Prostate gland (tissue), 2 donors: Measurements from ENCODE around the gene CFAP298. TPM values are rescaled to one million over a fixed set of nuclear protein-coding genes. Genes with fewer than 3 reads are reported as not detected.
"Not testable (repeated sequence)": the region's sequence is repeated elsewhere in the genome, so short reads cannot be mapped to it uniquely, and the experiment has no call there.

ENCODE experiments used
- DNase-seq: peaks from one replicate; pipeline ENCODE4 v3.0.0-alpha.2; 2019; ENCODE audit warnings: low spot score
- H3K27ac ChIP-seq, 2 donors: fragments of 200-600 bp; sonication (generic); 2 replicates each; pipeline ENCODE4 v1.5.1; 2017 to 2019
- H3K27me3 ChIP-seq: fragments of 200-600 bp; sonication (generic); replicated peaks from 2 replicates; pipeline ENCODE4 v1.5.1; 2019; ENCODE audit not compliant: insufficient read depth
- H3K36me3 ChIP-seq, 2 donors: fragments of 200-600 bp; sonication (generic); 1 replicate in 1 of 2; 2 replicates in 1 of 2; pipeline versions ENCODE4 v1.5.1 to v1.8.1; 2017 to 2019
- H3K4me1 ChIP-seq: fragments of 200-600 bp; sonication (generic); replicated peaks from 2 replicates; pipeline ENCODE4 v1.5.1; 2019
- H3K4me3 ChIP-seq, 2 donors: fragments of 200-600 bp; sonication (generic); 2 replicates each; pipeline ENCODE4 v1.5.1; 2017 to 2019
- H3K9me3 ChIP-seq: fragments of 200-600 bp; sonication (generic); 2 replicates; pipeline ENCODE4 v1.5.1; 2017
- POLR2A ChIP-seq: fragments of 450-650 bp; IDR thresholded peaks from one replicate; pipeline ENCODE4 v1.6.1; 2016; ENCODE audit warnings: antibody characterized with exemption, mild to moderate bottlenecking
- POLR2AphosphoS5 ChIP-seq: sonication (generic); formaldehyde crosslinking; IDR thresholded peaks from one replicate; pipeline ENCODE4 v1.6.1; 2017; ENCODE audit warnings: antibody characterized with exemption
- WGBS: methylation state at CpG from one replicate; pipeline ENCODE4 v1.1.5; 2018; 5-methylcytosine and 5-hydroxymethylcytosine counted together
- intact Hi-C: fragments of 100-400 bp; cut with DNase I; formaldehyde crosslinking; loops from one replicate; pipeline ENCODE4 v1.14.2; 2022
- total RNA-seq, 2 donors: library from RNA; depleted of rRNA; stranded (reverse); fragments of >200 nt; gene quantifications; one replicate each; pipeline ENCODE4 v1.1.0, GENCODE V29; 2016
- TF ChIP-seq, protein P1 (sequence below), 4 experiments: fragments of 200-600 bp in 2 of 4; fragments of 450-650 bp in 2 of 4; sonication (generic) in 2 of 4; IDR thresholded peaks; 1 replicate in 3 of 4; 2 replicates in 1 of 4; pipeline ENCODE4 v1.5.1; 2016 to 2019; ENCODE audit warnings: antibody characterized with exemption in 4 of 4, mild to moderate bottlenecking in 2 of 4, moderate library complexity in 2 of 4

CFAP298 gene, protein sequence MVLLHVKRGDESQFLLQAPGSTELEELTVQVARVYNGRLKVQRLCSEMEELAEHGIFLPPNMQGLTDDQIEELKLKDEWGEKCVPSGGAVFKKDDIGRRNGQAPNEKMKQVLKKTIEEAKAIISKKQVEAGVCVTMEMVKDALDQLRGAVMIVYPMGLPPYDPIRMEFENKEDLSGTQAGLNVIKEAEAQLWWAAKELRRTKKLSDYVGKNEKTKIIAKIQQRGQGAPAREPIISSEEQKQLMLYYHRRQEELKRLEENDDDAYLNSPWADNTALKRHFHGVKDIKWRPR
- total RNA-seq, result 10 to 100 TPM; 43.4 to 44.5 TPM

DNA sequence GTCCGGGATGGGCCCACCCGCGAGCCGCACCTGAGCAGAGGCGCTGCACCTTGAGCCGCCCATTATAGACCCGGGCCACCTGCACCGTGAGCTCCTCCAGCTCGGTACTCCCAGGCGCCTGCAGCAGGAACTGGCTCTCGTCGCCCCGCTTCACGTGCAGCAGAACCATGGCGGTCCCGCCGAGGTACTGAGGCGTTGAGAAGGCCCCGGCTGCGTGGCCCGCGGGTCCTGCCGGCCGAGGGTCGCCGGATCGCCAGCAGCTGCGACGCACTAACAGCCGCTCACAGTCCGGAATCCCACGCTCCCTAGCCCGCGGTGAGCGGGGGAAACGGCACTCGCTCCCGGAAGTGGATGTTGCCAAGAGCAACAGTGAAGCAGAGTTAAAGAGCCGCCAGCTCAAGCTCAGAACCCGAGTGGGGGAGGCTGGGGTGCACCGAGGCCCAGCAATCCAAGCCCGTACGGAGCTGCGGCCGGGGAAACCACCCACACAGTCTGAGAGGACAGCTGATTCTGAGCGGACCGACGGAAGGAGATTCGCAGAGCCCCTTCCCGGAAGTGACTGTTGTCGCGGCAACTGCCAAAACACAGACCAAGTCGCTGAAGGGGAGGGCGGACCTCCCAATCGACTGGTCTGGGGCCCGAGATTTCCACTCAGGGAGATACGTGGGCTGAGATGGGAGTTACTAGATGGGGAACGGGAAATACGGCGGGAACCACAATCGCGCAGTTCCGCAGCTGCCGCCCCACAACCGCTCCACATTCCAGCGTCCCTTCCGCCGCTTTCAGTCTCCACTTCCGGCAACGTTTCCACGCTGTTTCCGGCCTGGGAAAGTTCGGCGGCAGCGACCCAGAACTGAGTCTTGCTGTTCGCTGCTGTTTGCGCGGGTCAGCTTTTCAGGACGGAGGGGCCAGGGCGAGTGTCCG is at the start of gene CFAP298:
CFAP298 (minus strand) TSS at position 303 of the 924 bp plus-strand sequence; CDS start at position 169, 134 bp downstream.
- no peaks in the 10 kb centered on the region for H3K9me3 ChIP-seq
- peak within 1 kb of the TSS; percentile 61 for H3K4me3 ChIP-seq
- peaks cover 4% of the 10 kb centered on the region for H3K4me1 ChIP-seq
- H3K27me3 ChIP-seq, result no peaks in the 10 kb centered on the region
- WGBS, result under 1% methylated on average over 72 of the region's 81 CpGs
- intact Hi-C loops, result no loop called here
- DNase-seq, result peak; percentile 81
- H3K27ac ChIP-seq, result peak within 1 kb of the TSS; percentile 86 to 95
- no peaks in the 10 kb centered on the region for H3K36me3 ChIP-seq
- TF ChIP-seq POLR2AphosphoS5, result peak; percentile 73
- TF ChIP-seq, protein P1, sequence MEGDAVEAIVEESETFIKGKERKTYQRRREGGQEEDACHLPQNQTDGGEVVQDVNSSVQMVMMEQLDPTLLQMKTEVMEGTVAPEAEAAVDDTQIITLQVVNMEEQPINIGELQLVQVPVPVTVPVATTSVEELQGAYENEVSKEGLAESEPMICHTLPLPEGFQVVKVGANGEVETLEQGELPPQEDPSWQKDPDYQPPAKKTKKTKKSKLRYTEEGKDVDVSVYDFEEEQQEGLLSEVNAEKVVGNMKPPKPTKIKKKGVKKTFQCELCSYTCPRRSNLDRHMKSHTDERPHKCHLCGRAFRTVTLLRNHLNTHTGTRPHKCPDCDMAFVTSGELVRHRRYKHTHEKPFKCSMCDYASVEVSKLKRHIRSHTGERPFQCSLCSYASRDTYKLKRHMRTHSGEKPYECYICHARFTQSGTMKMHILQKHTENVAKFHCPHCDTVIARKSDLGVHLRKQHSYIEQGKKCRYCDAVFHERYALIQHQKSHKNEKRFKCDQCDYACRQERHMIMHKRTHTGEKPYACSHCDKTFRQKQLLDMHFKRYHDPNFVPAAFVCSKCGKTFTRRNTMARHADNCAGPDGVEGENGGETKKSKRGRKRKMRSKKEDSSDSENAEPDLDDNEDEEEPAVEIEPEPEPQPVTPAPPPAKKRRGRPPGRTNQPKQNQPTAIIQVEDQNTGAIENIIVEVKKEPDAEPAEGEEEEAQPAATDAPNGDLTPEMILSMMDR (IDR thresholded peaks at IDR 0.05), result no peak

DNA sequence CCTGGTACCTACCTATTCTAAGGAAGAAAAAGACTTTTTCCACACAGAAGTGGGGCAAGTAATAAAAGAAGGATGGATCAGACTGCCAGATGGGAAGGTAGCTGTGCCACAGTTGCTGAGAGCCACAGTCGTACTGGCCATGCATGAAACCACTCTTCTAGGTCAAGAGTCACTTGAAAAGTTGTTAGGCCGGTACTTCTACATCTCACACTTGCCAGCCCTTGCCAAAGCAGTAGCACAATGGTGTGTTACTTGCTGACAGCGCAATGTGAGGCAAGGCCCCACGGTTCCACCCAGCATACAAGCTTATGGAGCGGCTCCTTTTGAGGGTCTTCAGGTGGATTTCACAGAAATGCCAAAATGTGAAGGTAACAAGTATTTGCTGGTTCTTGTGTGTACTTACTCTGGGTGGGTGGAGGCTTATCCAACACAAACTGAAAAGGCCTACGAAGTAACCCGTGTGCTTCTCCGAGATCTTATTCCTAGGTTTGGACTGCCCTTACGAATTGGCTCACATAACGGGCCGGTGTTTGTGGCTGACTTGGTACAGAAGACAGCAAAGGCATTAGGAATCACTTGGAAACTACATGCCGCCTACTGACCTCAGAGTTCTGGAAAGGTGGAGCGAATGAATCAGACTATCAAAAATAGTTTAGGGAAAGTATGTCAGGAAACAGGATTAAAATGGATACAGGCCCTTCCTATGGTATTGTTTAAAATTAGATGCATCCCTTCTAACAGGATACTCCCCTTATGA is 49.0 kb upstream of the CFAP298 start:
- peaks cover 5 to 20% of the 10 kb centered on the region in 2 donors for H3K36me3 ChIP-seq

GRCh38 chr21:32658524-32658923 is 46.3 kb upstream of the CFAP298 start:
- TF ChIP-seq, protein P1 (IDR thresholded peaks at IDR 0.05), result no peak
- TF ChIP-seq POLR2A (no peak), POLR2AphosphoS5 (no peak)
- peaks cover 0 to 2% of the 10 kb centered on the region in 2 donors for H3K36me3 ChIP-seq
- H3K27me3 ChIP-seq, result no peaks in the 10 kb centered on the region
- H3K4me3 ChIP-seq, result no peak overlapping the region
- H3K4me1 ChIP-seq, result no peaks in the 10 kb centered on the region
- WGBS, result 95% methylated on average over 9 of the region's 9 CpGs
- DNase-seq, result no peak
- H3K27ac ChIP-seq, result no peak overlapping the region
- H3K9me3 ChIP-seq, result no peaks in the 10 kb centered on the region
- intact Hi-C loops, result loop anchor here (5.0 kb wide), 1 partner anchor 169 kb away; no protein-coding TSS in a partner anchor

More for the DNA sequence above, 49.0 kb upstream of the CFAP298 start:
- H3K4me1 ChIP-seq, H3K9me3 ChIP-seq, H3K27ac ChIP-seq, DNase-seq, H3K4me3 ChIP-seq, intact Hi-C loops, H3K27me3 ChIP-seq: not testable (repeated sequence)
- 93% methylated on average over 13 of the region's 13 CpGs for WGBS

DNA sequence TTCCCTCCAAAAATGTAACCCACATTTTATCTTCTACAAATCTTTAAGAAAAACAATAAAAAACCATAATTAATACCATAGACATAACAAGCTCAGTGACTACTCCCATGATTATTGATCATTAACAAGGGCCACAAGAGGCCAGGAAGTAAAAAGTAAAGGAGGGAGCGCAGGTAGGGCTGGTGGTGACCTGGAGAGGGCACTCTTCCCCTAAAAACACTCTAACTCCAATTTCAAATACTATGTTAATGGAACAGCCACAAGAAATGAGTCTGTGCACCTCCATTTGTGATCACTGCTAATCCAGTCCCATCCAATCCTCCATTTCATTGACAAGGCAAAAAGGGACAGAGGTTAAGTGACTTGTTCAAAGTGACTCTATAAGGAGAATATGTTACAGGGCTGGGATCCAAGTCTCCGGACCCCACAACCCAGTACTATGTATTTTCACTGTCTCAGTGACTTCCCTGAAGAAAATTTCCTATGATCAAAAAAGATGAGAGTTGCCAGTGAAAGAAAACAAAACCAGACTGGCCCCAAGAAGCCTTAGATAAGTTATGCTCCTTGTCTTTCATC is 41.2 kb upstream of the CFAP298 start:
- intact Hi-C loops, result no loop called here
- Histone ChIP-seq H3K4me1 (no peaks in the 10 kb centered on the region), H3K36me3 (no peaks in the 10 kb centered on the region), H3K4me3 (no peak overlapping the region), H3K27me3 (no peaks in the 10 kb centered on the region), H3K27ac (no peak overlapping the region), H3K9me3 (no peaks in the 10 kb centered on the region)
- TF ChIP-seq, protein P1 (IDR thresholded peaks at IDR 0.05), result peak in 3 of 4 experiments; percentile 27 to 40 (median 31)
- no peak for TF ChIP-seq POLR2A
- 95% methylated on average over 2 of the region's 2 CpGs for WGBS
- DNase-seq, result no peak

GRCh38 chr21:32648165-32648564 is 36.0 kb upstream of the CFAP298 start:
- Histone ChIP-seq H3K27me3 (no peaks in the 10 kb centered on the region), H3K4me3 (no peak overlapping the region), H3K4me1 (no peaks in the 10 kb centered on the region), H3K9me3 (no peaks in the 10 kb centered on the region), H3K27ac (no peak overlapping the region), H3K36me3 (no peaks in the 10 kb centered on the region)
- intact Hi-C loops, result no loop called here
- DNase-seq, result no peak
- TF ChIP-seq, protein P1 (IDR thresholded peaks at IDR 0.05), result no peak
- TF ChIP-seq POLR2AphosphoS5, result no peak
- TF ChIP-seq POLR2A, result no peak
